Fibroblast of mammary gland (primary cell): ENCODE measurements around the gene DGKG.

Experiments
- DNase-seq: peaks from one replicate; pipeline ENCODE4 v3.0.0-alpha.2; 2010; ENCODE audit warnings: low read depth
- H3K4me3 ChIP-seq: 2 replicates; pipeline ENCODE4 v1.5.1; 2011; ENCODE audit warnings: low read depth, mild to moderate bottlenecking, low read length, moderate library complexity; ENCODE audit not compliant: control insufficient read depth
- CTCF ChIP-seq: conservative IDR thresholded peaks from 2 replicates; pipeline ENCODE4 v1.5.1; 2011; ENCODE audit warnings: low read depth, low read length, inconsistent platforms; ENCODE audit not compliant: control insufficient read depth, insufficient read depth

DGKG gene

GRCh38 chr3:186118692-186119091, 243.3 kb downstream of the DGKG start:
- no peak for TF ChIP-seq CTCF
- no peak overlapping the region for H3K4me3 ChIP-seq
- no peak for DNase-seq

GRCh38 chr3:186117521-186118134, 244.4 kb downstream of the DGKG start:
- no peak for TF ChIP-seq CTCF
- no peak for DNase-seq
- no peak overlapping the region for H3K4me3 ChIP-seq

GRCh38 chr3:186115239-186115996, 246.6 kb downstream of the DGKG start:
- no peak for DNase-seq

GRCh38 chr3:186110975-186111974, 250.8 kb downstream of the DGKG start:
- TF ChIP-seq CTCF, result no peak
- no peak for DNase-seq
- H3K4me3 ChIP-seq, result no peak overlapping the region

More at GRCh38 chr3:186115239-186115996, 246.6 kb downstream of the DGKG start:
- no peak overlapping the region for H3K4me3 ChIP-seq
- no peak for TF ChIP-seq CTCF

GRCh38 chr3:186109897-186110803, 251.9 kb downstream of the DGKG start:
- TF ChIP-seq CTCF, result no peak
- DNase-seq, result peak; percentile 34
- H3K4me3 ChIP-seq, result peak overlapping the region; percentile 67
